NCI-H1092 (cell line): Measurements from ENCODE around the gene HEXD.

Experiments
- DNase-seq: peaks from one replicate; lab custom pipeline; 2025; lab: John Stamatoyannopoulos, UW

Gene HEXD

DNA sequence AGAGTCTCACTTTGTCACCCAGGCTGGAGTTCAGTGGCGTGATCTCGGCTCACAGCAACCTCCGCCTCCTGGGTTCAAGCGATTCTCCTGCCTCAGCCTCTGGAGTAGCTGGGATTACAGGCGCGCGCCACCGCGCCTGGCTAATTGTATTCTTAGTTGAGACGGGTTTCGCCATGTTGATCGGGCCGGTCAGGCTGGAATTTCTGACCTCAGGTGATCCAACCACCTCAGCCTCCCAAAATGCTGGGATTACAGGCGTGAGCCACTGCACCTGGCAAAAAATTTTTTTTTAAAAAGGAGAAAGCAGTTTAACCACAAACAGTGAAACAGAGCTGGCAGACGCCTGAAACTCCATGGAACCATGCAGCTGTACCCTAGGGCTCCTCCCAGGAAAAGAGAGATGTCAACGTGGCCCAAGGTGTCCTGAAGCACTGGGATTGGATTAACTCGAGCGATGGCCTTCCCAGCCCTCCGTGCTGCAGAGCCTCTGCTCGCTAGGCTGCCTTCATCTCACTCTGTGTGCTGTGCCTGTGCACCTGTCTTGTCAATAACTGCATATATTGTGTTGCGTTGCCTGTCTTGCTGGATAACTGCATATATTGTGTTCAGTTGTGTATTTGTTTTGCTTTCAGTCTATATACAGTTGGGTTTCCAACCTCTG is 71.8 kb downstream of the HEXD start:
- no peak for DNase-seq

DNA sequence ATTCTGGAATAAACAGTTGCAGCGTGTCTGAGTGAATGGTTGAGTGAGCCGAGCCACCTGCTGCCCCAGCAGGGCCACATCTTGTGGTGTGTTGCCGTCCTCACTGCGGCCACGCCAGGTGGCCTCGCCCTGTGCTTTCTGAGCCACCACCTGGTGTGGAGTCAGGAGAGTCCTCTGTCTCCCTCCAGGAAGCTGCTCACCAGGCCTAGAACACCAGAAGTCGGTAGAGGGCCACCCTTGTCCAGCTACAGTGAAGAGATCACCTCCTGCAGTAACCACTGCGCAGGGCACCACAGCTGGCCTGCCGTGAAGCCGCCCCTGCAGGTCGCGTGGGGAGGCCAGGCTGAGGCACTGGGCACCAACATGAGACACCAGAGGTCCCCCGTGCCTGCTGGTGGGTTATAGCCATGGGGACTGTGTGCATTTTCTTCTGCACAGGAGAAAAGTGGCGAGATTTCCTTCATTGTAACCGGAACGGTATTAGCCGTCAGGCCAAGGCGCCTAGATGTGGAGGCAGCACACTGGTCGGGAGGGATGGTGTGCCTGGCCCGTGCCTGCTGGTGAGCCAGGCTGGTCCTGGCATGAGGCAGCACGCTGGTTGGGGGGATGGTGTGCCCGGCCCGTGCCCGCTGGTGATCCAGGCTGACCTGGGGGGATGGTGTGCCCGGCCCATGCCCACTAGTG is 72.5 kb downstream of the HEXD start:
- no peak for DNase-seq

DNA sequence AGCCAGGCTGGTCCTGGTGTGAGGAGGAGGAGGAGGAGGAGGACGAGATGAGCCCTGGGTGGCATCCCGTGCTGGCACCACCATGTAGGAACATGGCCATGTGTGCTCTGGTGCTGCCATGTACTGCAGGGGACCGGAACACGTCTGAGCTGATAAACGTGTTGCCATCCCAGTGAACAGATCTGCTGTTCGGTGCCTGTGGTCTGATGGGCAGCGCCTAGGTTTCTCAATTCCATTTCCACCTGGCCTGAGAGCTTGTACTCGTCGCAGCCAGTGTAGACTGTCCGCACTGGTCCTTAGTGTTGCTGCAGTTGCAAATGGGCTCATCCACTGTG is 73.0 kb downstream of the HEXD start:
- no peak for DNase-seq

DNA sequence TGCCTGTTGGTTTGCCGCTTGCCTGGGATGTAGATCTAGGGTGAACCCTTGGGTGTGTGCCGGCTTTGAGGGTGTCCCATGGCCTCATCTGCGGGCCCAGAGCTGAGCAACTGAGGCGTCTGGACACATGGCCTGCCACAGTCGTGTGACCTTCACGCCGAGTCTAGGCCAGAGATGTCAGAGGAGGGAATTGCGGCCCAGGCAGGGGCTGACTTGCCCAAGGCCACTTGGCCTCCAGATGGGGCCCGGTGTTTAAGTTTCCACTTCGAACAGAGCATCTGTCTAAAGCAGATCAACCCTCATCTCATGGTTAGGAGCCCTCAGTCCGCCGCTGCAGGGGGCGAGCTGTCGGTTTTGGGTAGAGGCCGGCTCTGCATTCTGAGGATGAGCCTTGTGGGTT is 73.4 kb downstream of the HEXD start:
- DNase-seq = no peak
